ENCODE results near the gene PEAK3. TPM values are rescaled to one million over a fixed set of nuclear protein-coding genes. Genes with fewer than 3 reads are reported as not detected.

Gene PEAK3
- total RNA-seq, 1 donor: 0.52 TPM

DNA sequence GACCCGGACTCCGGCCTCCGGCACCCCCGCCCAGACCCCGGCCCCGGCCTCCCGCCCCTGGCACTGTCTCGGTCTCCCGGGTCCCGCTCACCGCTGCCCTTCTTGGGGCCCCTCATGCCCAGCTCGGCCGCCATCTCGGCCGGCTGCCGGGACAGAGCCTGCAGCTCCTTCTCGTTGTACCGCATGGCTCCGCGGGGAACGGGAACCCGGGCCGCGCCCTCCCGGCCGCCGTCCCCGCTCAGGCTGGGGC is 46.0 kb downstream of the PEAK3 start:
- Histone ChIP-seq H3K4me1 (ENCODE audit: insufficient read depth, low read length) (peaks cover 59% of the 10 kb centered on the region), H3K9me3 (ENCODE audit: low read depth, low read length) (no peaks in the 10 kb centered on the region), H3K27me3 (ENCODE audit: insufficient read depth, low read length) (no peaks in the 10 kb centered on the region), H3K4me3 (ENCODE audit: low read length) (peak overlapping the region; percentile 45)

DNA sequence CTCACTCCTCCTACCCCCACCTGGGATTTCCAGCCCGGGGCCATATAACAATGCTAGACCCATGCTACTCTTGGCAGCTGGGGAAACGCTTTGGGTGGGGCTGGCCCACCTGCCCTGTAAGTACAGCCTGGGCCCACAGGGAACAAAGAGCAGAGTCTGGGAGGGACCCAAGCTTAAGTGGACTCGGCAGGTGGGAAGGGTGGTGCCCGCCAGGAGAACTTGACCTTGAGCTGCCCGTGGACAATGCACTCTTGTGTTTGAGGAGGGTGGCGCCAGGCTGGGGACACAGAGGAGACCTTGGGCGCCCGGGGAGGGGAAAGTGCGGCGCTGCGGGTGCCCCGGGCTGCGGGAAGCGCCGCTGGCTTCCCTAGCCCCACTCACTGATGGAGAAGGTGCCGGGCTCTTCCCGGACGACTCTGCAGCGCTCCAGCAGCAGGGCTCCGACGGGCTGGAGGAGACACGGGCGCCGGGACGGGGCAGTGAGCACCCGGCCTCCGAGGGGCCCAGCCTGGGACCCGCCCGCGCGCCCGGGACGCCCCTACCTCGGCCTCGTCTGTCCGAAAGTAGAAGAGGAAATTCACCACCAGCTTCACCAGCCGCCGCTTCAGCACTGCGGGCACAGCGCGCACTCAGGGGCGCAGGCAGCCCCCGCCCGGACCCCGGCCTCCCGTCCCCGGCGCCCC is 46.5 kb downstream of the PEAK3 start:
- H3K4me3 ChIP-seq (ENCODE audit: low read length): peak overlapping the region; percentile 45
- H3K9me3 ChIP-seq (ENCODE audit: low read depth, low read length): no peaks in the 10 kb centered on the region
- peaks cover 55% of the 10 kb centered on the region for H3K4me1 ChIP-seq (ENCODE audit: insufficient read depth, low read length)
- H3K27me3 ChIP-seq (ENCODE audit: insufficient read depth, low read length): no peaks in the 10 kb centered on the region

- peaks cover 49% of the 10 kb centered on the region for H3K4me1 ChIP-seq (ENCODE audit: insufficient read depth, low read length)
These were observed 47.0 kb downstream of the PEAK3 start for GRCh38 chr19:2234996-2235380.

GRCh38 chr19:2233601-2234280 is 48.2 kb downstream of the PEAK3 start:
- H3K9me3 ChIP-seq (ENCODE audit: low read depth, low read length): no peaks in the 10 kb centered on the region
- no peaks in the 10 kb centered on the region for H3K27me3 ChIP-seq (ENCODE audit: insufficient read depth, low read length)
- peaks cover 37% of the 10 kb centered on the region for H3K4me1 ChIP-seq (ENCODE audit: insufficient read depth, low read length)
- H3K4me3 ChIP-seq (ENCODE audit: low read length): no peak overlapping the region

More at GRCh38 chr19:2234996-2235380, 47.0 kb downstream of the PEAK3 start:
- H3K27me3 ChIP-seq (ENCODE audit: insufficient read depth, low read length): no peaks in the 10 kb centered on the region
- no peaks in the 10 kb centered on the region for H3K9me3 ChIP-seq (ENCODE audit: low read depth, low read length)
- peak overlapping the region; percentile 45 for H3K4me3 ChIP-seq (ENCODE audit: low read length)

GRCh38 chr19:2232286-2233151 is 49.5 kb downstream of the PEAK3 start:
- Histone ChIP-seq H3K4me3 (ENCODE audit: low read length) (no peak overlapping the region), H3K9me3 (ENCODE audit: low read depth, low read length) (no peaks in the 10 kb centered on the region), H3K4me1 (ENCODE audit: insufficient read depth, low read length) (peaks cover 25% of the 10 kb centered on the region), H3K27me3 (ENCODE audit: insufficient read depth, low read length) (no peaks in the 10 kb centered on the region)

DNA sequence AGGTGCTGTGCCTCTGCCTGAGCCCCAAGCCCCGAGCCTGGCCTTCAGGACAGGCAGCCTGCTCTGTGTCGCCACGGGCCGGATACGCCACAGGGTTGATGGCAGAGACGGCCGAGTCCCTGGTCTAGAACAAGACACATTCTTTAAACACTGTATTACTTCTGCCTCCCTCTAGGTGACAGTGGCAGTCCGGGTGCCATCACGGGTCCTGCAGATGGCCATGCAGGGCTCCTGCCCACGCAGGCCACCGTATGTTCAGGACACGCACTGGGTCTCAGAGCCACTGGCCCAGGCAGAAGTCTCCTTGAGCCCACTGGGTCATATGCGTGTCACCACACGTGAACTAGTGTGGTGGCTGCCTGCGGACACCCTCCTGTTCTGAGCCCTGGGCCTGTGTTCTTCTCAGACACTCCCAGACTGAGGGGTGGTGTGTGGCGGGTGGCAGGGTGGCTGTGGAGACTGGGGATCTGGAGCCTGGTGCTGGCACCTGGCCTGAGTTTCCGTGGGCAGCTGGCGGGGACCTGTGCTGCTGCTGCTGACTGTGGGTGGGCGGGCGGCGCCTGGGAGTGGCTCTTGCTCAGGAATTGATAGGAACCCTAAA is 50.3 kb downstream of the PEAK3 start:
- Histone ChIP-seq H3K9me3 (ENCODE audit: low read depth, low read length) (no peaks in the 10 kb centered on the region), H3K4me1 (ENCODE audit: insufficient read depth, low read length) (peaks cover 20% of the 10 kb centered on the region), H3K4me3 (ENCODE audit: low read length) (no peak overlapping the region)

GRCh38 chr19:2230807-2231533 is 51.0 kb downstream of the PEAK3 start:
- no peak overlapping the region for H3K4me3 ChIP-seq (ENCODE audit: low read length)
- H3K4me1 ChIP-seq (ENCODE audit: insufficient read depth, low read length): peaks cover 20% of the 10 kb centered on the region
- no peaks in the 10 kb centered on the region for H3K9me3 ChIP-seq (ENCODE audit: low read depth, low read length)
- no peaks in the 10 kb centered on the region for H3K27me3 ChIP-seq (ENCODE audit: insufficient read depth, low read length)

More for the DNA sequence above, 50.3 kb downstream of the PEAK3 start:
- no peaks in the 10 kb centered on the region for H3K27me3 ChIP-seq (ENCODE audit: insufficient read depth, low read length)

GRCh38 chr19:2230033-2230531 is 51.9 kb downstream of the PEAK3 start:
- Histone ChIP-seq H3K4me3 (ENCODE audit: low read length) (no peak overlapping the region), H3K27me3 (ENCODE audit: insufficient read depth, low read length) (no peaks in the 10 kb centered on the region), H3K9me3 (ENCODE audit: low read depth, low read length) (no peaks in the 10 kb centered on the region), H3K4me1 (ENCODE audit: insufficient read depth, low read length) (peaks cover 15% of the 10 kb centered on the region)

DNA sequence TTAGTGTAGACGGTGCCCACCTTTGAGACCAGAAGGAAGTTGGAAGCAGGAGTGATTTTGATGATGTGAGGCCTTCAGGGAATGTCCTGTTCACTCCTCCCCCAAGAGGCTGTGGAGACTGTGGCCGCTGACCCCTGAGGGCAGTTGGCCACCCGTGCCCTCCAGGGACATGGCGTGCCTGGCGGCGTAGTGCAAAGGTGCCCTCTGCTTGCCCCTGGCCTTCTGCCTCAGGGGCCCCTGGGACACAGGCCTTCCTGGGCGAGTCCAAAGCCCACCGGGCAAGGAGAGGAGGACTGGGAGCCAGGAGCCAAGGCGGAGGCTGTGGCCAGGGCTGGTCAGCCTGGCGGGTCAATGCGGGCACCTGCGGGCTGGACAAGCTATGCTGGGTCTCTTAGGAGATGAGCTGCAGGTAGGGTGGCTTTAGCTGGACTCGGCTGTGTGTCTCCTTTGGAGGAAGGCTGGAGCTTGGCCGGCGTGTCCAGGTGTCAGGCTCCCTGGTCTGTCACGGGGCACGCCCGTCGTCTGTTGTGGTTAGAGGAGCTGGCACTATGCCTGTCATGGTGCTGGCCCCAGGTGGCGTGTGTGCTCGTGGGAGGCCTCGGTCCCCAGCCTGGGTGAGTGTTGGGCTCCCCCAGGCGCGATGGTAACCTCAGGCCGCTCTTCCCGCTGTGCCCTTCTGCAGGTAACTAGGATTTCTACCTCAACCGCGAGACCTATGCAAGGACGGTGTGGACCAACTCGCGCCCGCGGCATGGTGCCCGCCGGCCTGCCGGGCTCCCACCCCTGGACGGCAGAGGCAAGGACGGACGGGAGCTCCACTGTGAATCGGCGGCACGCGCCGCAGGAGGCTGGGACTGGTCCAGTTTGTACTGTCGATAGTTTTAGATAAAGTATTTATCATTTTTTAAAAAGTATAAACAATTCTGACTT is 52.6 kb downstream of the PEAK3 start:
- H3K27me3 ChIP-seq (ENCODE audit: insufficient read depth, low read length): no peaks in the 10 kb centered on the region
- peaks cover 7% of the 10 kb centered on the region for H3K4me1 ChIP-seq (ENCODE audit: insufficient read depth, low read length)
- H3K4me3 ChIP-seq (ENCODE audit: low read length): no peak overlapping the region

GRCh38 chr19:2228157-2229030 is 53.6 kb downstream of the PEAK3 start:
- no peaks in the 10 kb centered on the region for H3K9me3 ChIP-seq (ENCODE audit: low read depth, low read length)
- no peak overlapping the region for H3K4me3 ChIP-seq (ENCODE audit: low read length)
- H3K27me3 ChIP-seq (ENCODE audit: insufficient read depth, low read length): no peaks in the 10 kb centered on the region
- no peaks in the 10 kb centered on the region for H3K4me1 ChIP-seq (ENCODE audit: insufficient read depth, low read length)

More for the DNA sequence above, 52.6 kb downstream of the PEAK3 start:
- no peaks in the 10 kb centered on the region for H3K9me3 ChIP-seq (ENCODE audit: low read depth, low read length)

DNA sequence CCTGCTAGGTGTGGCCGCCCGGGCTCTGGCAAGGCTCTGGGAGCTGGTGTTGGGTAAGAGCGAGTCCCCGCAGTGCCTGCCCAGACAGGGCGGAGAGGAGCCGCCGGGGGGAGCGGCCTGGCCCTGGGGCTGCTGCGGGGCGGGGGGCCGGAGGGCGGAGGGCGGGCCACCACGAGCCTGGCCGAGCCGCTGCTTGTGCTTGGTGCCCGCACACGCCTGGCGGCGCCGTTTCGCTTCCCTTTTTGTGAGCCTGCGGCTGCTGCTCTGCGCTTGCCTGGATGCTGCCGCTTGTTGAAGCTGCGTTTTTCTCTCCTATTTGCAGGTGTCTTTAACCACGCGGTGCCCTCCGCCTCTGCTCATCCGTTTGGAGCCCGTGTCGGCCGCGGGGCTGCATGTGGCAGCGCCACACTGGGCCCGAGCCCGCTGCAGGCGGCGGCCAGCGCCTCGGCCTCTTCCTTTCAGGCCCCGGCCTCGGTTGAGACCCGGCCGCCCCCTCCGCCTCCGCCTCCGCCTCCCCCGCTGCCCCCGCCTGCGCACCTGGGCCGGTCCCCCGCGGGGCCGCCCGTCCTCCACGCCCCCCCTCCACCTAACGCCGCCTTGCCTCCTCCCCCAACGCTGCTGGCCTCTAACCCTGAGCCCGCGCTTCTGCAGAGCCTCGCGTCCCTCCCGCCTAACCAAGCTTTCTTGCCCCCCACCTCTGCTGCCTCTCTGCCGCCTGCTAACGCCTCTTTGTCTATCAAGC is 54.4 kb downstream of the PEAK3 start:
- Histone ChIP-seq H3K27me3 (ENCODE audit: insufficient read depth, low read length) (no peaks in the 10 kb centered on the region), H3K4me3 (ENCODE audit: low read length) (no peak overlapping the region)

DNA sequence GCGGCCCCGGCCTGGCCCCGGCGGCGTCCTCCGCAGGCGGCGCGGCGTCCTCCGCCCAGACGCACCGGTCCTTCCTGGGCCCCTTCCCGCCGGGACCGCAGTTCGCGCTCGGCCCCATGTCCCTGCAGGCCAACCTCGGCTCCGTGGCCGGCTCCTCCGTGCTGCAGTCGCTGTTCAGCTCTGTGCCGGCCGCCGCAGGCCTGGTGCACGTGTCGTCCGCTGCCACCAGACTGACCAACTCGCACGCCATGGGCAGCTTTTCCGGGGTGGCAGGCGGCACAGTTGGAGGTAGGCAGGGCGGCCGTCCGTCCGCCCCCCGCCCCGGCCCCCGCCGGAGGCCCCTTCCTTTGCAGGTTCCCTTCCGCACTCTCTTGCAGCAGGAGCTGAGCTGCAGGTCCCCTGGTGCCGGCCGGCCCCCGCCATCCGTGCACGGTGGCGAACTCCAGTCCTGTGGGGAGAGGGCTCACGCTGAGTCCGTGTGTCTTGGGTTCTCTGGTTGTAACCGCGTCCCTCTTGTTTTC is 55.1 kb downstream of the PEAK3 start:
- H3K4me3 ChIP-seq (ENCODE audit: low read length): no peak overlapping the region
- no peaks in the 10 kb centered on the region for H3K27me3 ChIP-seq (ENCODE audit: insufficient read depth, low read length)
- no peaks in the 10 kb centered on the region for H3K4me1 ChIP-seq (ENCODE audit: insufficient read depth, low read length)
- no peaks in the 10 kb centered on the region for H3K9me3 ChIP-seq (ENCODE audit: low read depth, low read length)

More for the DNA sequence above, 54.4 kb downstream of the PEAK3 start:
- H3K4me1 ChIP-seq (ENCODE audit: insufficient read depth, low read length): no peaks in the 10 kb centered on the region
- H3K9me3 ChIP-seq (ENCODE audit: low read depth, low read length): no peaks in the 10 kb centered on the region

Data from mononuclear cell (primary cell).